Measurements from ENCODE around the gene SLC10A7.

- TF ChIP-seq YY1 (IDR thresholded peaks at IDR 0.05; ENCODE audit: insufficient read depth, insufficient read length) = no peak
- TF ChIP-seq SUZ12 (IDR thresholded peaks at IDR 0.05; ENCODE audit: extremely low read depth, insufficient read depth, insufficient read length) = no peak
- TF ChIP-seq ZNF274 (IDR thresholded peaks at IDR 0.05; ENCODE audit: low read depth, low read length) = no peak
Measured at GRCh38 chr4:146359771-146360170, 162.0 kb downstream of the SLC10A7 start.
